ENCODE measurements around the gene KAZALD1. TPM values are rescaled to one million over a fixed set of nuclear protein-coding genes. Genes with fewer than 3 reads are reported as not detected.

The KAZALD1 gene
- total RNA-seq, 1 experiment from 2014 or later: 24.9 TPM

DNA sequence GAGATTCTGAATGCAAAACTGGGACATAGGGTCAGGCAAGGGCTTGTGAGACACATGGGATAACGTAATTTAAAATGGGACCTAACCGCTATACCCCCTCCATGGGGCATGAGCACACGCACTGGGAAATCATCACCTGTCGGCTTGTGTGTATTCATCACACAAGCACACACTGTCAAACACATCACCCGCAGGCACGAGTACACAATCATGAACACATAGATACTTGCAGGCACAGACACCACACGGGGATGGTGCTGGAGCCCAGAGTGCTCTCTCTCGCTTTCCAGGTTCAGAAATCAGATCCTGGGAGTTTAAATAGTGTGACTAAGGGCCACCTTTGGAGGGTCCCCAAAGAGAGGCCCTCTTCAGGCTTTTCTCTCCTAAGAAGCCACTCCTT lies 49.8 kb downstream of the KAZALD1 start:
- ATAC-seq (no peak), DNase-seq (no peak)
- no peaks in the 10 kb centered on the region for H3K9me3 ChIP-seq (ENCODE audit: low read length)
- H3K9me2 ChIP-seq (replicated peaks; ENCODE audit: low read length): no peaks in the 10 kb centered on the region
- no peak overlapping the region for H3K4me2 ChIP-seq (ENCODE audit: low read length)
- CTCF ChIA-PET: no interaction called here
- TF ChIP-seq EZH2phosphoT487 (IDR thresholded peaks at IDR 0.05; ENCODE audit: borderline replicate concordance, low read length): no peak
- TF ChIP-seq, protein P1, sequence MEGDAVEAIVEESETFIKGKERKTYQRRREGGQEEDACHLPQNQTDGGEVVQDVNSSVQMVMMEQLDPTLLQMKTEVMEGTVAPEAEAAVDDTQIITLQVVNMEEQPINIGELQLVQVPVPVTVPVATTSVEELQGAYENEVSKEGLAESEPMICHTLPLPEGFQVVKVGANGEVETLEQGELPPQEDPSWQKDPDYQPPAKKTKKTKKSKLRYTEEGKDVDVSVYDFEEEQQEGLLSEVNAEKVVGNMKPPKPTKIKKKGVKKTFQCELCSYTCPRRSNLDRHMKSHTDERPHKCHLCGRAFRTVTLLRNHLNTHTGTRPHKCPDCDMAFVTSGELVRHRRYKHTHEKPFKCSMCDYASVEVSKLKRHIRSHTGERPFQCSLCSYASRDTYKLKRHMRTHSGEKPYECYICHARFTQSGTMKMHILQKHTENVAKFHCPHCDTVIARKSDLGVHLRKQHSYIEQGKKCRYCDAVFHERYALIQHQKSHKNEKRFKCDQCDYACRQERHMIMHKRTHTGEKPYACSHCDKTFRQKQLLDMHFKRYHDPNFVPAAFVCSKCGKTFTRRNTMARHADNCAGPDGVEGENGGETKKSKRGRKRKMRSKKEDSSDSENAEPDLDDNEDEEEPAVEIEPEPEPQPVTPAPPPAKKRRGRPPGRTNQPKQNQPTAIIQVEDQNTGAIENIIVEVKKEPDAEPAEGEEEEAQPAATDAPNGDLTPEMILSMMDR (conservative IDR thresholded peaks at IDR 0.05; ENCODE audit: low read depth, low read length): no peak
- TF ChIP-seq EZH2 (IDR thresholded peaks at IDR 0.05; ENCODE audit: low read length, unreplicated experiment): no peak
- H2AFZ ChIP-seq (ENCODE audit: low read length): no peak overlapping the region
- POLR2A ChIA-PET (ENCODE audit: unreplicated experiment): no interaction called here
- H3K36me3 ChIP-seq (ENCODE audit: low read depth, low read length): no peaks in the 10 kb centered on the region
- no peaks in the 10 kb centered on the region for H4K20me1 ChIP-seq (ENCODE audit: low read length)
- no TSS peak for BruUV-seq (replicated peaks)
- H3K4me3 ChIP-seq (ENCODE audit: low read length): no peak overlapping the region
- intact Hi-C loops (cut with micrococcal nuclease): no loop called here
- H3K79me2 ChIP-seq (ENCODE audit: low read length): no peaks in the 10 kb centered on the region
- H3F3A ChIP-seq (ENCODE audit: low read length, unreplicated experiment): no peaks in the 10 kb centered on the region
- H3K9ac ChIP-seq (ENCODE audit: low read length): no peak overlapping the region
- H3K27ac ChIP-seq (ENCODE audit: low read length): no peak overlapping the region
- H3K4me1 ChIP-seq (ENCODE audit: insufficient read depth, low read length): no peaks in the 10 kb centered on the region
- H3K27me3 ChIP-seq (ENCODE audit: low read length): no peaks in the 10 kb centered on the region

DNA sequence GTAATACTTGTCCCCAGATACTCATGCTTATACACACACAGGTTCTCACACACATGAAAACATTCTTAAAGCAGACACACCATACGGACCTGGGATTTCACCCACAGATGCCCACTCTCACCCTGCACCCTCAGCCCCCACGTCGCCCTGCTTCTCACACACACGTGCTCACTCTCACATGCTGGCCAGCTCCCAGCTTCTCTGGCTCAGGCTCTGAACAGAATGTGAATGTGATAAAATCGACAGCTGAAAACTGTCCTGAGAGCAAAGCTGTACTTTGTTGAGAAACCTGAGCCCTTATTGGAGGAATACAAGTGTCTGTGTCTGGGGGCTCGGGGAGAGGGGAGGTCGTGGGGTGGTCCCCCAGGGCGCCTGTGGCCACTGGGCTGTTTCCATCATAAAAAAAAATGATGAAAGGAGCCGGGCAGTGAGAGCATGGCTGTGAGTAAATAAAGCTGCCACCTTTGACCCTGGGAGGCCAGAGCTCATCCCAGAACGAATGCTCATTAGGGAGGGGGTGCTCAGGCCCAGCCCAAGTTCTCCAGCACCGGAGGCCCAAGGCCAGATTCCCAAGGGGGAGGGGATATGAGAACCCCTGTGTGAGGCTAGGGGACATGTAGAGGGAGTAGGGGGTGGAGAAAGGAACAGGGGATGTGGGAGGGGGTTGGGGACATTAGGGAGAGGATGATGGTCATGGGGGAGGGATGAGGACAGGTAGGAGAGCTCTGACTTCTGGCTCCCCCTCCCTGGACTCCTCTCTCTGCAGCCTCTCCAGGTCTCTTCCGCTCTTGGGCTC lies 51.2 kb downstream of the KAZALD1 start:
- Histone ChIP-seq H3K27me3 (ENCODE audit: low read length) (no peaks in the 10 kb centered on the region), H3F3A (ENCODE audit: low read length, unreplicated experiment) (no peaks in the 10 kb centered on the region), H2AFZ (ENCODE audit: low read length) (no peak overlapping the region), H3K4me3 (ENCODE audit: low read length) (no peak overlapping the region), H3K4me1 (ENCODE audit: insufficient read depth, low read length) (no peaks in the 10 kb centered on the region), H3K4me2 (ENCODE audit: low read length) (no peak overlapping the region), H4K20me1 (ENCODE audit: low read length) (no peaks in the 10 kb centered on the region), H3K9me3 (ENCODE audit: low read length) (no peaks in the 10 kb centered on the region), H3K27ac (ENCODE audit: low read length) (no peak overlapping the region), H3K79me2 (ENCODE audit: low read length) (no peaks in the 10 kb centered on the region), H3K36me3 (ENCODE audit: low read depth, low read length) (no peaks in the 10 kb centered on the region), H3K9me2 (replicated peaks; ENCODE audit: low read length) (no peaks in the 10 kb centered on the region), H3K9ac (ENCODE audit: low read length) (no peak overlapping the region)
- POLR2A ChIA-PET (ENCODE audit: unreplicated experiment): no interaction called here
- intact Hi-C loops (cut with micrococcal nuclease): no loop called here
- ATAC-seq (no peak), DNase-seq (no peak)
- no peak for TF ChIP-seq EZH2phosphoT487 (IDR thresholded peaks at IDR 0.05; ENCODE audit: borderline replicate concordance, low read length)
- TF ChIP-seq, protein P1 (conservative IDR thresholded peaks at IDR 0.05; ENCODE audit: low read depth, low read length): no peak
- no peak for TF ChIP-seq EZH2 (IDR thresholded peaks at IDR 0.05; ENCODE audit: low read length, unreplicated experiment)
- BruUV-seq (replicated peaks): no TSS peak
- CTCF ChIA-PET: interaction anchor here (0.6 kb wide), 1 partner anchor 10 kb away, joined by 3 read pairs; no protein-coding TSS in a partner anchor

DNA sequence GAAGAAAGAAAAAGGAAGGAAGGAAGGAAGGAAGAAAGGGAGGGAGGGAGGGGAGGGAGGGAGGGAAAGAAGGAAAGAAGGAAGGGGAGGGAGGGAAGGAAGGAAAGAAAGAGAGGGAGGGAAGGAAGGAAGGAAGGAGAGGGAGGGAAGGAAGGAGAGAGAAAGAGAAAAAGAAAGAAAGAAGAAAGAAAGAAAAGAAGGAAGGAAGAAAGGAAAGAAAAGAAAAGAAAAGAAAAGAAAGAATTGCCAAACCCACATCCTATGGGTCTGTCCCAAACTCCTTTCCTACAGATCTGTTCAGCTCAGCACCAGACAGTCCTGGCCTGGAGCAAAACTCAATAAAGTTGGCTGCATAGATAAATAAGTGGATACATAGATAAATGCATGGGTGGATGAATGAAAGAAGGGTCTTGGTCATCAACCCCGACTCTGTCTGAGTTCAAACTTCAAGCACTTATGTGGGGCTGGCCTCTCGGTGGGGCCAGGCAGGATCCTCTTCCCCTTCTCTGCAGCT lies 52.2 kb downstream of the KAZALD1 start:
- CTCF ChIA-PET: no interaction called here

More for the DNA sequence above, 52.2 kb downstream of the KAZALD1 start:
- Histone ChIP-seq H3K27ac (ENCODE audit: low read length) (no peak overlapping the region), H4K20me1 (ENCODE audit: low read length) (no peaks in the 10 kb centered on the region), H3K4me3 (ENCODE audit: low read length) (no peak overlapping the region), H3K4me2 (ENCODE audit: low read length) (no peak overlapping the region), H3F3A (ENCODE audit: low read length, unreplicated experiment) (no peaks in the 10 kb centered on the region), H3K36me3 (ENCODE audit: low read depth, low read length) (no peaks in the 10 kb centered on the region), H3K4me1 (ENCODE audit: insufficient read depth, low read length) (no peaks in the 10 kb centered on the region), H3K9me3 (ENCODE audit: low read length) (no peaks in the 10 kb centered on the region), H3K9ac (ENCODE audit: low read length) (no peak overlapping the region), H3K27me3 (ENCODE audit: low read length) (no peaks in the 10 kb centered on the region), H3K79me2 (ENCODE audit: low read length) (no peaks in the 10 kb centered on the region), H3K9me2 (replicated peaks; ENCODE audit: low read length) (no peaks in the 10 kb centered on the region), H2AFZ (ENCODE audit: low read length) (no peak overlapping the region)
- ATAC-seq (no peak), DNase-seq (no peak)
- POLR2A ChIA-PET (ENCODE audit: unreplicated experiment): no interaction called here
- TF ChIP-seq EZH2phosphoT487 (IDR thresholded peaks at IDR 0.05; ENCODE audit: borderline replicate concordance, low read length): no peak
- TF ChIP-seq, protein P1 (conservative IDR thresholded peaks at IDR 0.05; ENCODE audit: low read depth, low read length): no peak
- TF ChIP-seq EZH2 (IDR thresholded peaks at IDR 0.05; ENCODE audit: low read length, unreplicated experiment): no peak
- intact Hi-C loops (cut with micrococcal nuclease): no loop called here
- no TSS peak for BruUV-seq (replicated peaks)
